HG03064 (cell line): Measurements from ENCODE around the gene VENTX.
A peak's percentile ranks its signal among the peaks of the same experiment; 100 is the strongest.

Experiments
- ATAC-seq: cut with Tn5 transposase; IDR thresholded peaks from one replicate; pipeline ENCODE4 v1.9.1; 2021; ENCODE audit warnings: low read depth; ENCODE audit not compliant: unreplicated experiment

Gene VENTX

DNA sequence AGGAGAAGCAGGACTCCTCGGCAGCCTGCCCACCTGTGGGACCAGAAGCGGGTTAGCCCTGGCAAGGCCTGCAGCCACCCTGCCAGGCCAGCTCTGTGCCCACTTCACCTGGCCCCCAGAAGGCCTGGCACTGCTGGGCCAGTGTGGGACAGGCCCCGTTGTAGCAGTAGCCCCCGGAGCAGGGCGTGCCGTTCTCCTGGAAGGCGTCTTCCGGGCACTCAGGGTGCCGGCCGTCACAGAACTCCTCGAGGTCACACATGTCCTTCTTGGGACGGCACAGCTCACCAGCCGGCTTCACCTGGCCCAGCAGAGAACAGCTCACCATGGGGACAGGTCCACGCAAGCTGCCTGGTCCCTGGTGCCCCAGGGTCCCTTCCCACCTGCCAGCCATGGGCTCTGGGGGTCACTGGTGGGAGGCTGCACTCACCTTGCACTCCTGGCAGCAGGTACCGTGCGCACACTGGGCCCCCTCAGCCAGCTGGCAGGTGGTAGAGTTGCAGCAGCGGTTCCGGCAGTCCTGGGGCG, 33.2 kb downstream of the VENTX start:
- ATAC-seq: no peak

DNA sequence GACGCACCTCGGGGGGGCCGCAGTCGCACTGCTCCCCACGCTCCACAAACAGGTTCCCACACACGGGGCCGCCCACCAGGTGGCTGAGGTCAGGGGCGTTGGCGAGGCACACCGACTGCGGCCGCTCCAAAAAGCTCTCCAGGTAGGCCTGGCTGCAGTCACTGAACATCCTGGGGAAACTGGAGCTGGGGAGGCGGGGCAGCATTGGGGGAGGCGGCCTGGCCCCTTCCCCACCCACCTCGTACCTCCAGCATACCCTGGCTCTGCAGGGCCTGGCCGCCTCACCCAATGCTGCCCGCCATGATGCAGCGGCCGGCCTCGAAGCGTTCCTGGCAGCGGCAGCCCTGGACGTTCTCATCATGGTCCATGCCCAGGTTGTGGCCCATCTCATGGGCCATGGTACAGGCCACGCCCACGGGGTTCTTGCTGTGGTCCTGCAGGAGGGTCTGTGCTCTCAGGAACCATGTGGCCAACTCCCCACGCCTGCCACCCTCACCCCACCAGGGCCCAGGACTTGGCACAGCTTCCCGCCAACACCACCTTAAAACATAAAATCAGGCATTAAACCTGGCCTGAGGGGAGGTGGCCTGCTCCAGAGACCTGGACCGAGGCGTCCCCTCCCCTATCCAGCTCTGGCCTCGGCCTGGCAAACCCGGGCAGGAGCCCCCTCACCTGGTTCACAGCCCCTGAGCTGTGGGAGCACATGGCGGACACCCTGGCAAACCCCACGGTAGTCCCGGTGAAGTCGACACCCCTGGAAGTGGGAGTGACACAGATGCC, 34.1 kb downstream of the VENTX start:
- ATAC-seq: no peak

GRCh38 chr10:133272301-133272963, 34.8 kb downstream of the VENTX start:
- no peak for ATAC-seq

- ATAC-seq: no peak
Observed at GRCh38 chr10:133272964-133273420, 35.3 kb downstream of the VENTX start.

DNA sequence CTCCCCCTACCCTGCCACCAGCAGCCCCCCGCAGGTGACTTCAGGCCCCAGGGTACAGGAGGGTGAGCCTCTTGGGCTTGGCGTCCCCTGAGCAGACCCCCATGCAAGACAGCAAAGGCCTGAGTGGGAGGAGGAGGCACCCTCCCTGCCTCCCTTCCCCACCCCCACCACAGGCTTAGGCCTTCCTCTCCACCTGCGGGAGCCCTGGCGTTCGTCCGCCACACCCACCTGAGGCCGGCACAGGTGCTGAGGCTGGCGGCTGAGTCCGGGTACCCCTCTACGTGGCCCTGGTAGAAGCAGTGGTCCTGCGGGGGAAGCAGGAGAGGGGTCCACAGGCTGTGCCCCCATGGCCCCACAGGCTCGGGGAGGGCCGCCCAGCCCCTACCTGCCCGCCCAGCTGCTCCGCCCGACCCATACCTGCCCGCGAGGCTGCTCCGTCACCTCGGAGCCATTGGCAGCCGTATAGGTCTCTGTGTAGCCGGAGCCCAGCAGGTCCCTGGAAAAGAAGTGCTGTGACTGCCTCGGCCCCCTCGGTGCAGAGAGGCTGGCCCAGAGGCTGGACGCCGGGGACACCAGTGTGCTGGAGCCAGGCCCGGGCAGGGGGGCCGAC, 36.0 kb downstream of the VENTX start:
- ATAC-seq: no peak

GRCh38 chr10:133274751-133275683, 37.4 kb downstream of the VENTX start:
- ATAC-seq: peak; percentile 42

- peak; percentile 30 for ATAC-seq
Observed at GRCh38 chr10:133275684-133276092, 38.0 kb downstream of the VENTX start.

DNA sequence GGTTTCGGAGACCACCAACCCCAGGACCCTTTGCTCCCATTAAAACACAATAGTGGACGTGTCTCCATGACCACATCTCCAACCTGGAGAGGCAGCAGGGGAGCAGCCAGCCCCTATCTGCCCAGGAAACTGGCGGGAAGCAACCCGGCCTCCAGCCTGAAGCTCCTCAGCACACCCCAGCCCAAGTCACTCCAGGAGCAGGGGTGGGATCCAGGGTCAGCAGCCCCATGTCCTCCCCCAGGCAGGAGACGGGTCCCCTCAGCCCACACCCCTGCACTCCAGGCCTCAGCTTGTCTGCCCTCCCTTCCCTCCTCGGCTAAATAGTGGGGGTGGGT, 38.4 kb downstream of the VENTX start:
- no peak for ATAC-seq

DNA sequence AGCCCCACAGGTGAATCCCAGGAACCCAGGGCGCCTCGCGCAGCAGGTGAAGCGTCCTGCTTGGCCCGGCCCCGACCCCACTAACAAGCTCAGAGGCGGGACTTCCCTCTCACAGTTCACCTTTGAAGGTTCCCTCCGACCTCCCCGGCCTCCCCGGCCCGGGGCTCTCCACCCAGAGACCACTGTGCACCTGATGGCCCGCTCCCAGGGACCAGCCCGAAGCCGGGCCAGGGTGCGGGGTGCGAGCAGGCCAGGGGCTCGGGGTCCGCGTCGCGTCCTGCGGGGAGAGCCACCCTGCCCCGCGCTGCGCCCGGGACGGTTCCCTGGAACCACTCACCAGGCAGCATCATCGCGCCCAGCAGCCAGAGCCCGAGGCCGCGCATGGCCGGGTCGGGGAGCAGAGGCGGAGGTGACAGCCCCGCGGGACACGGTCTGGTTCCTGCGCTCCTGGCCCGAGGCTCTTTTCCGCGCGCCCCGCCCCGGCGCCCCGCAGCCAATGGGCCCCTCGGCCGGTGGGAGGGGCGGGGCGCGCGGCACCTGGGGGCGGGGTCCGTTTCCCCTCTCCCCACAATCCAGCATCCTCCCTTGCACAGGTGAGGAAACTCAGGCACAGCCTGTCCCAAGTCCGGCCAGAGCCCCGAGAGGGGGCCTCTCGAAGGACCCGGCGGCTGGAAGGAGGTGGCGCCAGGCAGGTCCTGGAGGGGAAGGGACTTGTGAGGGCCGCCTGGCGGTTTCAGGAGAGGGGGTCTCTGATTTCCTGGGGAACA, 39.0 kb downstream of the VENTX start, which contains the start of gene ADAM8:
ADAM8 (minus strand) TSS at position 434 of the 767 bp plus-strand sequence; CDS start at position 383, 51 bp downstream.
- ATAC-seq: peak; percentile 39

DNA sequence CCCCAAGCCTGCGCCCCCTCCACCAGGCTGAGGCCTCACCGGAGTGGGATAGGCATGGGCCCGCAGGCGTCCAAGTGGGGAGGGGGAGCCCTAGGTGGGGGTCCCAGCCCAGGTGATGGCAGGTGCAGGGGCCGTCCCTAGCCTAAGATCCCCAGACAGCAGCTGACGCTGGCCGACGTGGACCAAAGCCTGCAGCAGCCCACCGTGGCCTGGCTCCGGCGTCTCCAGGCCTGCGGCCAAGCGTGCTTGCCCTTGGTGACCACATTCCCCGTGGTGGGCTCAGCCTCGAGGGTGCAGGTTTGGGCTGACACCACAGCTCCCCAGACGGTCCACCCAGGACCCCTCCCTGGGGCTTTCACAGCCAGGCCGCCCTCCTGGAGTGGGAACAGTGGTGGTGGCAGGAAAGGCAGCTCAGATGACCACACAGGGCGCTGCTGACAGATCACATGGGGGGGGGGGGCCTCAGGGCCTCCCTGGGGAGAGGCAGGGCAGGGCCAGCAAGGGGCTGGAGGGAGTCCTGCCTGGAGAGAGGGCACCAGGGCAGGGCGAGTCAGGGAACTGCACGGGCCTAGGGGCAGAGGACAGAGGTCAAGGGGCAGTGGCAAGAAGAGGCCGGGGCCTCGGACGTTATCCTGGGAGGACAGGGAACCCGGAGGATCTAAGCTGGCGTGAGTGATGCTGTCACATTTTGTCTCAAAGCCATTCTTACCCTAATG, 39.8 kb downstream of the VENTX start:
- ATAC-seq: no peak

GRCh38 chr10:133277993-133278576, 40.4 kb downstream of the VENTX start:
- no peak for ATAC-seq

GRCh38 chr10:133278577-133279265, 41.1 kb downstream of the VENTX start:
- ATAC-seq: peak; percentile 37

DNA sequence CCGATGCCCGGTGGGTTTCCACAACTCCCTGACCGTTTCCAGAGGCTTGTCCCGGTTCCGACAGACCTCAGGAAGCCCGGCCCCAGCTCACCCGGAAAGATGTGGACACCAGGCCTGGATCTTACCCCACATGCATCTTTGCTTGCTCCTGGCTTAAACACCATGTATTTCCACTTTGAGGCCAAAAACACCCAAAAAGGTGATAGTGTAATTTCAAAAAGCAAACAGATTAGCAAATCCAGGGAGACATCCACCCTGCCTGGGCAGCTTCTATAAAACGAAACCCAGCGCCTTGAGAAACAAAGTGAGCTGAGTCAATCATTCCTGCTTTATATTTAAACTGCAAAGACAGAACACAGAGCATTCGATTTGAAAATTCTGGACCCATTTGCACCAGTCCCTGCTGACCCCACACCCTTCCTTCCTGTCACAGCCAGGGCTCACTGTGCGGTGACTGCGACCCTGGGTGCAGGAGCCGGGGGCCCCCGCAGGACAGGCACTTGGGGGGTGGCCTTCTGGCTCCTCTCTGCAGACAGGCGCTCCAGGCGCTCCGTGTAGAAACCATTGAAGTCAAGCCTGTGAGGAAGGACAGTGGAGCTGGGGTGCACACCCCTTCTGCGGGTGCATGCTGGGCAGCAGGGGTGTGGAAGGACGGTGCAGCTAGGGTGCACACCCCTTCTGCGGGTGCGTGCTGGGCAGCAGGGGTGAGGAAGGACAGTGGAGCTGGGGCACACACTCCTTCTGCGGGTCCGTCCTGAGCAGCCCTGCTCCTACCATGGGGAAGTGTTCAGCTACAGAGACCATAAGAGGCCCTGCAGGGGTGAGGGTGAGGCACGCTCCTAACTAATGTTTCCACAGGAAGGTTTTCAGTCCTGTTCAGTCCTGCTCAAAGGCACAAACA, 41.9 kb downstream of the VENTX start:
- no peak for ATAC-seq

GRCh38 chr10:133280391-133281059, 42.9 kb downstream of the VENTX start:
- ATAC-seq: no peak

- ATAC-seq: no peak
Observed at GRCh38 chr10:133281084-133281483, 43.4 kb downstream of the VENTX start.

GRCh38 chr10:133281628-133282372, 44.1 kb downstream of the VENTX start:
- no peak for ATAC-seq
